Measurements from ENCODE around the gene EPB41.

- no peak for TF ChIP-seq CTCF (IDR thresholded peaks at IDR 0.05)
- TF ChIP-seq POLR2A (IDR thresholded peaks at IDR 0.05): no peak
These were observed 20.3 kb downstream of the EPB41 start for GRCh38 chr1:28934676-28935075.

All from sigmoid colon (tissue), 3 donors.